ENCODE data around the gene FAM210A. TPM values are rescaled to one million over a fixed set of nuclear protein-coding genes. Genes with fewer than 3 reads are reported as not detected.

FAM210A gene
- total RNA-seq, 1 experiment from 2014 or later: 26.2 TPM

DNA sequence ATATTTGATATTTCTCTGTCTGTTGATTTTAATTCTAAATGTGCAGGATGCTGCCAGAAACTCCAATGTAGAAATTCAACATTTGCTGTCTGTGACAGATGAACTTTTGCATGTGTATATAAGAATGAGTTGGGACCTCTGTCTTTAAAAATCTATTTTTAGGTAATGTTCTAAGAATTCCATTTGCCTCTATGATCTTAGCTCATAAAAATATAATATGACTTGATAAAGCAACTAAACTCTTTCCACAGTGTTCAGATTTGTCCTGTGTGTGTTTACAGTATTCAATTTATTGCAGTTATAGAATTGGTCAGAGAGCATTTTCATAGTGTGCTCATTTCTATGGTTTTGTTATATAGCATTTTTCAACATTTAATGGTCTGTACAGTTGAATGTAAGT, 33.7 kb upstream of the FAM210A start:
- no peaks in the 10 kb centered on the region for H3K79me2 ChIP-seq (ENCODE audit: insufficient read depth, low read length)
- no peak overlapping the region for H3K4me3 ChIP-seq (replicated peaks in 1 of 2; ENCODE audit: low read depth in 1 of 2, low read length in 2 of 2)
- intact Hi-C loops (cut with micrococcal nuclease): no loop called here
- TF ChIP-seq SIN3A (IDR thresholded peaks at IDR 0.05; ENCODE audit: low read depth) (no peak), EZH2 (IDR thresholded peaks at IDR 0.05) (no peak), YY1 (IDR thresholded peaks at IDR 0.05; ENCODE audit: extremely low read depth, insufficient replicate concordance, low read depth, low read length) (no peak), CBX3 (IDR thresholded peaks at IDR 0.05; ENCODE audit: low read depth) (no peak), RAD21 (IDR thresholded peaks at IDR 0.05; ENCODE audit: low read depth) (no peak), TCF7L2 (IDR thresholded peaks at IDR 0.05; ENCODE audit: borderline replicate concordance, extremely low read depth, insufficient read depth, insufficient read length) (no peak), POLR2AphosphoS5 (IDR thresholded peaks at IDR 0.05; ENCODE audit: low read depth, low read length) (no peak), SP1 (IDR thresholded peaks at IDR 0.05; ENCODE audit: low read depth) (no peak), ELF1 (IDR thresholded peaks at IDR 0.05; ENCODE audit: borderline replicate concordance, low read depth) (no peak)
- TF ChIP-seq, protein P1, sequence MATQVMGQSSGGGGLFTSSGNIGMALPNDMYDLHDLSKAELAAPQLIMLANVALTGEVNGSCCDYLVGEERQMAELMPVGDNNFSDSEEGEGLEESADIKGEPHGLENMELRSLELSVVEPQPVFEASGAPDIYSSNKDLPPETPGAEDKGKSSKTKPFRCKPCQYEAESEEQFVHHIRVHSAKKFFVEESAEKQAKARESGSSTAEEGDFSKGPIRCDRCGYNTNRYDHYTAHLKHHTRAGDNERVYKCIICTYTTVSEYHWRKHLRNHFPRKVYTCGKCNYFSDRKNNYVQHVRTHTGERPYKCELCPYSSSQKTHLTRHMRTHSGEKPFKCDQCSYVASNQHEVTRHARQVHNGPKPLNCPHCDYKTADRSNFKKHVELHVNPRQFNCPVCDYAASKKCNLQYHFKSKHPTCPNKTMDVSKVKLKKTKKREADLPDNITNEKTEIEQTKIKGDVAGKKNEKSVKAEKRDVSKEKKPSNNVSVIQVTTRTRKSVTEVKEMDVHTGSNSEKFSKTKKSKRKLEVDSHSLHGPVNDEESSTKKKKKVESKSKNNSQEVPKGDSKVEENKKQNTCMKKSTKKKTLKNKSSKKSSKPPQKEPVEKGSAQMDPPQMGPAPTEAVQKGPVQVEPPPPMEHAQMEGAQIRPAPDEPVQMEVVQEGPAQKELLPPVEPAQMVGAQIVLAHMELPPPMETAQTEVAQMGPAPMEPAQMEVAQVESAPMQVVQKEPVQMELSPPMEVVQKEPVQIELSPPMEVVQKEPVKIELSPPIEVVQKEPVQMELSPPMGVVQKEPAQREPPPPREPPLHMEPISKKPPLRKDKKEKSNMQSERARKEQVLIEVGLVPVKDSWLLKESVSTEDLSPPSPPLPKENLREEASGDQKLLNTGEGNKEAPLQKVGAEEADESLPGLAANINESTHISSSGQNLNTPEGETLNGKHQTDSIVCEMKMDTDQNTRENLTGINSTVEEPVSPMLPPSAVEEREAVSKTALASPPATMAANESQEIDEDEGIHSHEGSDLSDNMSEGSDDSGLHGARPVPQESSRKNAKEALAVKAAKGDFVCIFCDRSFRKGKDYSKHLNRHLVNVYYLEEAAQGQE (IDR thresholded peaks at IDR 0.05; ENCODE audit: low read depth): no peak
- TF ChIP-seq, protein P2, sequence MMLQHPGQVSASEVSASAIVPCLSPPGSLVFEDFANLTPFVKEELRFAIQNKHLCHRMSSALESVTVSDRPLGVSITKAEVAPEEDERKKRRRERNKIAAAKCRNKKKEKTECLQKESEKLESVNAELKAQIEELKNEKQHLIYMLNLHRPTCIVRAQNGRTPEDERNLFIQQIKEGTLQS (IDR thresholded peaks at IDR 0.05): no peak
- POLR2A ChIA-PET: no interaction called here
- DNase-seq (ENCODE audit: low read depth, low spot score) (no peak), ATAC-seq (no peak)
- RAD21 ChIA-PET (ENCODE audit: low non-redundant PET in 1 of 2, low total read pairs in 2 of 2, uncharacterized antibody in 2 of 2, unreplicated experiment in 2 of 2): no interaction called here
- no peaks in the 10 kb centered on the region for H3K9me3 ChIP-seq (ENCODE audit: control insufficient read depth in 1 of 2, insufficient read depth in 1 of 2, low read depth in 1 of 2, low read length in 2 of 2)
- H3K4me2 ChIP-seq (ENCODE audit: low read length): no peak overlapping the region
- H3K27me3 ChIP-seq (ENCODE audit: insufficient read depth, low read length): no peaks in the 10 kb centered on the region
- no peaks in the 10 kb centered on the region for H3K4me1 ChIP-seq (ENCODE audit: control insufficient read depth in 1 of 2, insufficient read depth in 2 of 2, low read length in 2 of 2)
- no peaks in the 10 kb centered on the region for H4K20me1 ChIP-seq (ENCODE audit: insufficient read depth)
- no peak overlapping the region for H2AFZ ChIP-seq (ENCODE audit: low read depth, low read length, poor library complexity, severe bottlenecking)
- H3K27ac ChIP-seq (ENCODE audit: low read depth, low read length): no peak overlapping the region
- H3K9me2 ChIP-seq (ENCODE audit: insufficient read depth): no peaks in the 10 kb centered on the region
- CTCF ChIA-PET: no interaction called here
- BruUV-seq (replicated peaks): no TSS peak
- no peak overlapping the region for H3K9ac ChIP-seq (ENCODE audit: low read length)
- peaks cover 22% of the 10 kb centered on the region in 2 experiments for H3K36me3 ChIP-seq (ENCODE audit: control insufficient read depth in 1 of 2, insufficient read depth in 2 of 2, low read length in 2 of 2)

All from HCT116 (cell line).